HG03469 (cell line): ENCODE data around the gene ASXL3.

Experiments used
- ATAC-seq: cut with Tn5 transposase; IDR thresholded peaks from one replicate; pipeline ENCODE4 v1.9.1; 2021; ENCODE audit warnings: mild to moderate bottlenecking, moderate library complexity, moderate number of reproducible peaks; ENCODE audit not compliant: unreplicated experiment

ASXL3 gene

GRCh38 chr18:33581856-33582255 is 3.8 kb downstream of the ASXL3 start:
- no peak for ATAC-seq

- ATAC-seq: no peak
Measured at GRCh38 chr18:33583901-33584300, 5.9 kb downstream of the ASXL3 start.

- ATAC-seq: no peak
Measured at GRCh38 chr18:33584548-33585430, 6.8 kb downstream of the ASXL3 start.

- no peak for ATAC-seq
Measured at GRCh38 chr18:33585431-33585775, 7.4 kb downstream of the ASXL3 start.

- ATAC-seq: no peak
Measured at GRCh38 chr18:33588361-33588760, 10.3 kb downstream of the ASXL3 start.

- ATAC-seq: no peak
Measured at GRCh38 chr18:33593261-33593660, 15.2 kb downstream of the ASXL3 start.

- no peak for ATAC-seq
Measured at GRCh38 chr18:33594799-33595198, 16.8 kb downstream of the ASXL3 start.

- no peak for ATAC-seq
Measured at GRCh38 chr18:33596178-33596854, 18.3 kb downstream of the ASXL3 start.

GRCh38 chr18:33600846-33601245 is 22.8 kb downstream of the ASXL3 start:
- ATAC-seq: no peak

GRCh38 chr18:33603454-33603853 is 25.4 kb downstream of the ASXL3 start:
- ATAC-seq: no peak

- no peak for ATAC-seq
Measured at GRCh38 chr18:33605250-33605649, 27.2 kb downstream of the ASXL3 start.

- no peak for ATAC-seq
Measured at GRCh38 chr18:33606621-33607020, 28.6 kb downstream of the ASXL3 start.

- no peak for ATAC-seq
Measured at GRCh38 chr18:33611525-33612135, 33.6 kb downstream of the ASXL3 start.

- no peak for ATAC-seq
Measured at GRCh38 chr18:33612632-33613031, 34.6 kb downstream of the ASXL3 start.

- no peak for ATAC-seq
Measured at GRCh38 chr18:33616556-33616955, 38.5 kb downstream of the ASXL3 start.

GRCh38 chr18:33627114-33627513 is 49.1 kb downstream of the ASXL3 start:
- no peak for ATAC-seq

- ATAC-seq: no peak
Measured at GRCh38 chr18:33630476-33630875, 52.5 kb downstream of the ASXL3 start.

GRCh38 chr18:33641141-33641540 is 63.1 kb downstream of the ASXL3 start:
- ATAC-seq: no peak

GRCh38 chr18:33644494-33644893 is 66.5 kb downstream of the ASXL3 start:
- ATAC-seq: no peak

GRCh38 chr18:33647365-33647764 is 69.3 kb downstream of the ASXL3 start:
- no peak for ATAC-seq

GRCh38 chr18:33652635-33653034 is 74.6 kb downstream of the ASXL3 start:
- ATAC-seq: no peak

GRCh38 chr18:33653231-33653630 is 75.2 kb downstream of the ASXL3 start:
- no peak for ATAC-seq
